Measurements from ENCODE around the gene MEIOSIN.

Gene MEIOSIN

DNA sequence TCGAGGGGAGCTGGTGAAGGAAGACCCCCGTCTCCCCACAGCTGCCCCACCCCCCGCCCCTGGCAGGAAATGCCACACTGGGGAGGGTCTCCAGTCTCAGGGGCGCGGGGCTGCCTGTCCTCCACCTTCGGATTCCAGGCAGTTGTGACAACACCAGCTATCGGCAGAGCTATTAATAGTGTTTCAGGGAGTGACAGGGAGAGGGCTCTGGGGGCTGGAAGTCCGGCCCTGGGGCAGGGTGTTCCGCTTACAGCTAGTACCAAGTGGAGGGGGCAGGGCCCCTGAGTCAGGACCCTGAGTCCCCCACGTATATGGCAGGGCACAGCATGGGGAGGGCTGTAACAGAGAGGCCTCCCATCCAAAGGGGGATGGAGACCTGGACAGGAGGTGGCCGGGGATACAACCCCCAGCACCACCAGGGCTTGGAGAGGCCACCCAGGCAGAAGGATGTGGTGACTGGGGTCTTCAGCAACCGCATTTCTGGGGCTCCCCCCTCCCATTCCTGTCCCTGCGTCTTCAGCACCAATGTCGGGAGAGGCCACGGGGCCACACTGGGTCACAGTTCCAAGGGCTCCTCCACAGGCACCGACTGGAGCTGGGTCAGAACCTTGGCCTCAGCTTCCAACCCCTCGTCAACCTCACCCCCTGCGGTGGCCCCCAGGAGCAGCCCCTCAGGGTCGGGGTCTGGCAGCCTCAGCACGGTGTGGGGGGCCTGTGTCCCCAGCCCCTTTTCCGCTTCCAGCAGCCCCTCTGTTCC, 31.9 kb downstream of the MEIOSIN start:
- DNase-seq (ENCODE audit: low read depth): no peak

DNA sequence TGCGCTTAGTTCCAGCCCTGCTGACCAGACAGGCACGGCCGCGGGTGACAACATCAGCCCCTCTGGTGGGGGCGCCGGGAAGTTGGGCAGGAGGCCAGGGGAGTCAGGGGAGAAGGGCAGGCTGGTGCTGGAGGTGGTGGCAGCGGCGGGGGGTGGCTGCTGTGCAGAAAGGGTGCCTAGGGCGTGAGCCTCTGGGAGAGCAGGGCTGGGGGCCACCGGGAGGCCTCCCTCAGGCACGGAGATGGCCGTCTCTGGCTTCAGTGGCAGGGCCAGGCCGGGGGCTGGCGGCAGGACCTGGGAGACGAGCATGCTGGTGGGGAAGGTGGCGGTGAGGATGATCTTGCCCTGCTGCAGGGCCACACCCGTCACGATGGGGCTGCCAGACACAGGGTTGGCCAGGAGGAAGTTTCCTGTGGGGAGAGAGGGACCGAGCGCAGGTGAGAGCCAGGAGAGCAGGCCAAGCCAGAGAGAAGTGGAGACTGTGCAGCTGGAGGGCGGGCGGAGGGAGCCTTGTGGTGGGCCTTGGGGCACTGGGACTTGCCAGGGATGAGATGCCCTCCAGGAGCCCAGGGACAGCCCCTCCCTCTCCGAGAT, 32.6 kb downstream of the MEIOSIN start:
- DNase-seq (ENCODE audit: low read depth): no peak

DNA sequence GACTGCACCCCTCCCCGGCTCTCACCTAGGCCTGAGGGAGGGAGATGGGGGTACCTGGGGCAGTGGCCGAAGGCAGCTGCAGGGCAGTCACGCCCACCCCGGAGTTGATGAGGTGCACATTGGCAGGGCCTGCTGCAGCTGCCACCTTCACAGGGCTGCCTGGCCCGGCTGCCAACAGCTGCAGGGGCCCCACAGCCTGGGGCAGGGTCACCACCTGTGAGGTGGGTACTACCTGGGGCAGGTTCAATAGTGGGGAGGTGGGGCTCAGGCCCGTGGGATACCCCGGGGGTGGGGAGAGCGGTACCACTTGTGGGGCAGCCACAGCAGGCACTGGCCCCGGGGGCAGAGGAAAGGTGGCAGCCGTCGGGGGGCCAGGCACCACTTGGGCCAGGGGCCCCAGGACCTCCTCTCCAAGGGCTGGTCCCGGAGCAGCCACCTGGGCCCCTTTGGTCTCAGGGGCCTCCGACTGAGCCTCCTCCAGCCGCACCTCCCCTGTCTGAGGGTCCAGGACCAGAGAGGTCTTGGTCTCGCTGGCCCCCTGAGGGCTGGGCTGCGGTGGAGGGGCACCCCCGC, 33.1 kb downstream of the MEIOSIN start:
- DNase-seq (ENCODE audit: low read depth): no peak

DNA sequence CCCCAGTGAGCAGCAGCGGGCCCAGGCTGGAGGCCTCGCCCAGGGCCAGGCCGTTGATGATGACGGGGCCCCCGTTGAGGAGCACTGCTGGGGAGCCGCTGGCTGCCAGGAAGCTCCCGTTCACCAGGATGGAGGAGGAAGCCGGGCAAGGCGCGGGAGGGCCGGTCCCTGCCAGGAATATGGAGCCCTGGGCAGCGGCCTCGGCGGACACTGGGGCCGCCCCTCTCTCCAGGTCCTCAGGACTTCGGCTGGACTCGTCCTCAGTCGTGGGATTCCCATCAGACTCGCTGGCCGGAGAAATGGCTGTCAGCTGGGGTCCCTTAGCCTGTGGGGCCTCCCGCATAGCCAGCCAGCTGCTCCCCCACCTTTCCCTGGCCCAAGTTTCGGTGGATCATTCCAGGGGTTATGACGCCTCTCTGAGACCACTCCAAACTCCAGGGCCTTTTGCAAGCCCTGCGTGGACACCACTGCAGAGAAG, 33.7 kb downstream of the MEIOSIN start:
- peak; percentile 45 for DNase-seq (ENCODE audit: low read depth)

DNA sequence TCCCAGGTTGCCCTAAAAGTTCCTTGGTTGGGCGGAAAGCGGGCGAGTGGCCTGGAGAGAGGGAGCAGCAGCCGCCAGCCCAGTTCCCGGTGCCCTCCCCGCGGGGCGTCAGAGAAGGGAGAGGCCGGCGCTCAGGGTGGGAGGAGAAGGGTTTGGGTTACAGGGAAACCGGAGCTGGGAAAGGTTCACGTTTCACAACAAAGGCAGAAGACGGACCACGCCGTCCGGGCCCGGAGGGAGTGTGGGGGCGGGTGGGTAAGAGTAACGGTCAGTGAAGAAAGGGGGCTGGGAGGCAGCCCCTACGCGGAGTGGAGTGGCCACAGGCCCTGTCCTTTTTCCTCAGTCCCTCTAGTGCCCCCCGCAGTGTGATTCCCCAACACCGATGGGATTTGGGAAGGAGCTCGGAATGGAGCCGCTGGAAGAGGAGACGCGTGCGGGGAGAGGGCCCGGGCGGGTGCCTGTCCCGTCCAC, 34.2 kb downstream of the MEIOSIN start:
- peak; percentile 80 for DNase-seq (ENCODE audit: low read depth)

DNA sequence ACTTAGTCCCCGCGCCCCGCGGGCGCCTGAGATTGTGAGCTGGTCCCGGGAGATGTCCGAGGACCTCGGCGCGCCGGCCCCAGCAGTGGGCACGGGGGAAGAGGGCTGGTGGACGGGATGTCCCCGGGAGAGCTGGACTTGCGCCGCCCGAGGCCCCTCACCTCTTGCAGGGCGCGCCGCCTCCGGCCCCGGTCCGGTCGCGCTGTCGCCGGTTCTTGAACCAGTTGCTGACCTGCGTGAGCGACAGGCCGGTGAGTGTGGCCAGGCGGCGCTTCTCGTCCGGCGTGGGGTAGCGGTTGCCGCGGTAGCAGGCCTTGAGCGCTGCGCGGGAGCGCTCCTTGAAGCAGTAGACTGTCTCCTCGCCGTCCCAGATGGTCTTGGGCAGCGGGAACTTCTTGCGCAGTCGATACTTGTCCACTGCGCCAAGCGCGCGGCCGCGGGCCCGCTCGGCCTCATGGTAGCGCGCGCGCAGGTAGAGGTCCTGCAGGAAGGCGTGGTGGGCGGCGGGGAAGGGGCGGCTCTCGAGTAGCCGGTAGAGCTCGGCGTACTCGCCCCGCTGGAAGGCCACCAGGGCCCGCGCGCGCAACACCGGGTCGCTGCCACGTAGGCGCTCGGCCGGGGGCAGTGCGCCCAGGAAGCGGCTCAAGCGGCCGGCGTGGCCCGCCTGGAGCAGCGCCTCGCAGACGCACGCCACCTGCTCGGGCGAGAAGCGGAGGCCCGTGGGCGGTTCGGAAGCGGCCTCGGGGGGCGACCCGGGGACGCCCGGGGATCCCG, 34.8 kb downstream of the MEIOSIN start:
- peak; percentile 70 for DNase-seq (ENCODE audit: low read depth)

DNA sequence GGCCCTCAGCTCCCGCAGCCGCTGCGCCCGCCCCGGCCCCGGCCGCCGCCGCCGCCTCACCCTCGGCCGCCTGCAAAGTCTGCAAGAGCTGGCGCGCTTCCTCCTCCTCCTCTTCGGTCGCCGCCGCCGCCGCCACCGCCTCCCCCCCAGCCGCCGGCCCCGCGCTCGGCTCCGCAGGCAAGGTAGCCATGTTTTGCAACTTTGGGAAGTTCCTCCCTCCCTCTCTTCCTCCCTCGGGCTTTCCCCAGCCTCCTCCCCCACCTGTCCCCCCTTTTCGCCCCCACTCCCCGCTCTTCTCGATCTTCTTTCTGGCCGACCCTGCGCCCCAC, 35.4 kb downstream of the MEIOSIN start:
- DNase-seq (ENCODE audit: low read depth): peak; percentile 58

DNA sequence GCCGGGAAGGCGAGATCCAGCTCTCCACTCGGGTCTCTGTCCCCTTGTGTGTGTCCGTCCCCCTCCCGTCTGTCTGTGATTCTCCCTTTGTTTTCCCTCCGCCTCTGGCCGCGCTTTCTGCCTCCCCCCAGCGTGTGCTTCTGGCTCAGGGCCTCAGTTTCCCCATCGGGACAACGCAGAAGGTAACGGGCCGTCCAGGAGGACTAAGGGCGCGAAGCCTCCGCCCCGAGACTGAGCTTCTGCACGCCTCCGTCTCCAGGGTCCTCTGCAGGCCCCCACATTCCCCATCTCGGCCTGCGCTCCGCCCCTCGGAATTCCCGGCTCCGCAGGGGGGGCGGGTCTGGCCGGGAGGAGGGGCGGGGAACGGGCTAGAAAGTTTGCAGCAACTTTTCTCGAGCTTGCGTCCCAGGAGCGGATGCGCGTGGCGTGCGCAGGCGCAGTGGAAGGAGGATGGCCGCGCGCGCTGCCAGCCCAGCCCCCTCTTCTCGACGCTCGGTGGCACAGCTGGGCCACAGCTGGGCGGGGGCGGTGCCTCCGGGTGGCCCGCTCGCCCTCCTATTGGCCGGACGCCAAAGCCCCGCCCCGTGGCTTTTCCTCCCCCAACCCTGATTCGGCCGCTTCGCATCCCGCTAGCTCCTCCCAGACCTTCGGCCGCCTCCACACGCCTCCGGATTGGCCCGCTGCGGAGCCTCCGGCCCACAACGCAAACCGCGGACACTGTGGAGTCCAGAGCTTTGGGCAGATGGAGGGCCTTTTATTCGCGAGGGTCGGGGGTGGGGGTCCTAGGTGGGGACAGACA, 35.9 kb downstream of the MEIOSIN start, which contains the start of gene SIX5:
TSS of gene SIX5 (minus strand) at position 269 of the 799 bp plus-strand sequence. CDS start 408 bp downstream, outside the sequence.
- peak; percentile 97 for DNase-seq (ENCODE audit: low read depth)

DNA sequence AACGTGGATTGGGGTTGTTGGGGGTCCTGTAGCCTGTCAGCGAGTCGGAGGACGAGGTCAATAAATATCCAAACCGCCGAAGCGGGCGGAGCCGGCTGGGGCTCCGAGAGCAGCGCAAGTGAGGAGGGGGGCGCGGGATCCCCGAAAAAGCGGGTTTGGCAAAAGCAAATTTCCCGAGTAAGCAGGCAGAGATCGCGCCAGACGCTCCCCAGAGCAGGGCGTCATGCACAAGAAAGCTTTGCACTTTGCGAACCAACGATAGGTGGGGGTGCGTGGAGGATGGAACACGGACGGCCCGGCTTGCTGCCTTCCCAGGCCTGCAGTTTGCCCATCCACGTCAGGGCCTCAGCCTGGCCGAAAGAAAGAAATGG, 36.6 kb downstream of the MEIOSIN start:
- DNase-seq (ENCODE audit: low read depth): peak; percentile 52

DNA sequence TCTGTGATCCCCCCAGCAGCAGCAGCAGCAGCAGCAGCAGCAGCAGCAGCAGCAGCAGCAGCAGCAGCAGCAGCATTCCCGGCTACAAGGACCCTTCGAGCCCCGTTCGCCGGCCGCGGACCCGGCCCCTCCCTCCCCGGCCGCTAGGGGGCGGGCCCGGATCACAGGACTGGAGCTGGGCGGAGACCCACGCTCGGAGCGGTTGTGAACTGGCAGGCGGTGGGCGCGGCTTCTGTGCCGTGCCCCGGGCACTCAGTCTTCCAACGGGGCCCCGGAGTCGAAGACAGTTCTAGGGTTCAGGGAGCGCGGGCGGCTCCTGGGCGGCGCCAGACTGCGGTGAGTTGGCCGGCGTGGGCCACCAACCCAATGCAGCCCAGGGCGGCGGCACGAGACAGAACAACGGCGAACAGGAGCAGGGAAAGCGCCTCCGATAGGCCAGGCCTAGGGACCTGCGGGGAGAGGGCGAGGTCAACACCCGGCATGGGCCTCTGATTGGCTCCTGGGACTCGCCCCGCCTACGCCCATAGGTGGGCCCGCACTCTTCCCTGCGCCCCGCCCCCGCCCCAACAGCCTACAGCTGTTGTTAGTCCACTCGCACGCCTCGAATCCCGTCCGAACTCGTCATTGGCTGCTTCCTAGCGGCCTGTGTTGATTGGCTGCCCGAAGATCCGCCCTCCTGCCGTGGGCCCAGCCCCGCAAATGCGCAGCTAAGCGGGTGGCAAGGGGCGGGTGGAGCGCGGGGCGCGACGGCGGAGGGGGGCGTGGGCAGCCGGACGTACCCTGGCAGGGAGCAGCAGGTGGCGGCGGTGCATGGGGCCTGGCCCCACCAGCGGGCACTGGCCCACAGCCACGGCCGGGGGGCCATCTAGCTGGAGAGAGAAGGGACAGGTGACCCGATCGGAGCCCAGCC, 37.2 kb downstream of the MEIOSIN start:
- DNase-seq (ENCODE audit: low read depth): peak; percentile 96

DNA sequence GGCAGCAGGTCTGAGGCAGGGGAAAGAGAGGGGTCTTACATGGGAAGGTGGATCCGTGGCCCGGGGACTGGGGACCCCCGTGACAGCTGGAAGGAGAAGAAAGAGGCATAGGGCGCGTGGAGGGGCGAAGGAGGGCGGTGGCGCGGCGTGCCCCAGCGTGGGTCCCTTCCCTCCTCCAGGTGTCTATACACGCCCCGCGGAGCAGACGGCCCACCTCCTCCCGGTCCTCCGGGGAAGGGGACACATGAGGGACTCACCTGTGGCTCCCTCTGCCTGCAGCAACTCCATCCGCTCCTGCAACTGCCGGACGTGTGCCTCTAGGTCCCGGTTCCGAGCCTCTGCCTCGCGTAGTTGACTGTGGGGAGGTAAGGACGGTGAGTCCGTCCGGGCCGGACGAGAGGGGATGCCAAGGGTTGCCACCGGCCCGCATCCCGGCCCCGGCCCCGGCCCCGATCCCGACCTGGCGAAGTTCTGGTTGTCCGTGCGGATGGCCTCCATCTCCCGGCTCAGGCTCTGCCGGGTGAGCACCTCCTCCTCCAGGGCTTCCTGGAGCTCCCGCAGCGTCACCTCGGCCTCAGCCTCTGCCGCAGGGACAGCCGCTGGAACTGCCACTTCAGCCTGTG, 38.2 kb downstream of the MEIOSIN start:
- no peak for DNase-seq (ENCODE audit: low read depth)

DNA sequence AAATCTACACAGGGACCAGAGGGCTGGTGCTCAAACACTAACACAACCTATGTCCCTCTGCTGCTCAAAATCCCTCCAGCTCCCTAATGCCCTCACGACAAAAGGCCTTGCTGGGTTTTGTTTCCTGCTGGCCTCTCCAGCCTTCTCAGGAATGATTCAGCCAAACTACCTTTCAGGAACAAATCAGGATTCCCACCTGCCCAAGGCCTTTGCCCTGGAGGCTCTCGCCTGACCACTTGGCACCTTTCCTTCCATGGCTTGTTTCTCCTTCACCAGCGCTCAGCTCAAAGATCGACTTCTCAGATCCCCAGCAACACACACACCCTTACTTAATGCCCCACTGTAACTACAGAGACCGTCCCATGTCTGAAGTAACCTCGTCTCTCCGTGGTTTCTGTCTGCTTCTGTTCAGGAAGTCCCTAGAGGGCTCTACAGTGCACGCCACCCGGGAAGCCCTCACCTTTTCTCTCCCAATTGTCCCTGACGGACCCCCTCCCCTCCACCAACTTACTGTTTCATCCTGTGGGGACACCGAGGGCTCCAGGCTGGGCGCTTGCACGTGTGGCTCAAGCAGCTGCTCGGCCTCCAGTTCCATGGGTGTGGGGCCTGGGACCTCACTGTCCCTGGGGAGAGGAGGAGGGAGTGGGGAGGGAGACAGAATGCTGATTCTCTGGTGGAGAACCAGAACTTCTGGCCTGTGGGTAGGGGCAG, 39.0 kb downstream of the MEIOSIN start:
- no peak for DNase-seq (ENCODE audit: low read depth)

DNA sequence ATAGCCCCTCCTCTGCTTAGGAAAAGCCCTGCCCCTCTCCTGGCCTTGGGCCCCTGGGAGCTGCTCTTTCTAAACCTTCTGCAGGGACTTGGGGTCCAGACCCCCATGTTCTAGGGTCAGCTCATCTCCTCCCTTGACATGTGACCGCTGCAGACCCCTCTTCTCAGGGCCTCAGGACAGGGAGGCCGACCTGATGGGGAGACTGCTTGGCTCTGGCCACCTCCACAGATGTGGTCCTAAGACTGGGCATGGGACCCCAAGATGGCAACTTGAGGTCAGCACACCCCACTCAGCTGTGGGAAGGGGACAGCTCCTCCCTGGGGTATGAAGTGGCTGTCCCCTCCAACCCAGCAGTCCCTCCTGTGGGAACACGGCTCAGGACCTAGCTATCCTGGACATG, 39.7 kb downstream of the MEIOSIN start:
- no peak for DNase-seq (ENCODE audit: low read depth)

DNA sequence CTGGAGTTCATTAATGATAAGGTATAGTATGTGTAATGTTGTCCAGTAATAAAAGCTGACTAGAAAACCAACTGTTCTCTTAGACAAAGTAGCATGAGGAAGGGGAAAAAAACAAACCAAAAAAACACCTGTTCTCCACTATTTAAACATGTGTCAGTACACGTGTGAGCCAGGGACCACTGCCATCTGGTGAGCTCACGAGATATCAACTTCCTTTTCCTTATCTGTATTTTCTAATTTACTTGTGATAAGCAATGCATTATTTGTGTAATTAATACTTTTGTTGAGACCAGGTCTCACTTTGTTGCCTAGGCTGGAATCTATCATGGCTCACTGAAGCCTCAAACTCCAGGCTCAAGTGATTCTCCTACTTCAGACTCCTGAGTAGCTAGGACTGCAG, 40.1 kb downstream of the MEIOSIN start:
- no peak for DNase-seq (ENCODE audit: low read depth)

DNA sequence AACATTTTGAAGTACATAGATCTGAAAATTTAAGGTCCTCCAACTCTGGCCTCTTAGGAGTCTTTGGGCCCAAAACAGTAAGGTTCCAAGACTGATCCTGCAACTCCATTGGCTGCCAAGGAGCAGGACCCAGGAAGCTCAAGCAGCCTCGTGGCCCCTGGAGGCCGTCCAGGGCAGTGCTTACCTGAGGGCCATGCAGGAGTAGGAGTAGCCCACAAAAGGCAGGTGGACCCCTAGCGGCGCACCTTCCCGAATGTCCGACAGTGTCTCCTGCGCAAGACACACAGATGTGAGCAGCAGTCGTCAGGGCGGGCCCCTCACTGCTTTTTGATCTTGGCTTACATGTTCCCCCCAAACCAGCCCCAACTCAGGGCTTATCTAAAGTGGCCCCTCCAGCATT, 41.5 kb downstream of the MEIOSIN start:
- DNase-seq (ENCODE audit: low read depth): no peak

DNA sequence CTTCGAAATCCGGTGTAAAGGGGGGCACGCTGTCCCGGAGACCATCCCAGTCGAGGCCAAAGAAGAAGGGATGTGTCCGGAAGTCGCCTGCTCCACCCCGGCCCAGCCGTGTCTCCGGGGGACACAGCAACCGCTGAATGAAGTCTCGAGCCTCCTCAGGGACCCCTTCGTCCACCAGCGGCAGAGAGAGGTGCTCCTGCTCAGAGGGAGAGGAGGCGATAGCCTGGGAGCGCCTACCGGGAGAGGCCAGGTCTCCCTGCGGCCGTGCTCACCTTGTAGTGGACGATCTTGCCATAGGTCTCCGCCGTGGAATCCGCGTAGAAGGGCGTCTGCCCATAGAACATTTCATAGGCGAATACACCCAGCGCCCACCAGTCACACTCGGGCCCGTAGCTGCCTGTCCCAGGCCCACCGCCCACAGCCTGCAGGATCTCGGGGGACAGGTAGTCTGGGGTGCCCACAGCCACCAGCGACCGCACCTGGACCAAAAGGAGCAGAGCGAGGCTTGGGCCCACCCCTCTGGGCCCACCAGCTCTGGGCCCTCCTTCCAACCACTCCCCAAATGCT, 44.2 kb downstream of the MEIOSIN start:
- no peak for DNase-seq (ENCODE audit: low read depth)

DNA sequence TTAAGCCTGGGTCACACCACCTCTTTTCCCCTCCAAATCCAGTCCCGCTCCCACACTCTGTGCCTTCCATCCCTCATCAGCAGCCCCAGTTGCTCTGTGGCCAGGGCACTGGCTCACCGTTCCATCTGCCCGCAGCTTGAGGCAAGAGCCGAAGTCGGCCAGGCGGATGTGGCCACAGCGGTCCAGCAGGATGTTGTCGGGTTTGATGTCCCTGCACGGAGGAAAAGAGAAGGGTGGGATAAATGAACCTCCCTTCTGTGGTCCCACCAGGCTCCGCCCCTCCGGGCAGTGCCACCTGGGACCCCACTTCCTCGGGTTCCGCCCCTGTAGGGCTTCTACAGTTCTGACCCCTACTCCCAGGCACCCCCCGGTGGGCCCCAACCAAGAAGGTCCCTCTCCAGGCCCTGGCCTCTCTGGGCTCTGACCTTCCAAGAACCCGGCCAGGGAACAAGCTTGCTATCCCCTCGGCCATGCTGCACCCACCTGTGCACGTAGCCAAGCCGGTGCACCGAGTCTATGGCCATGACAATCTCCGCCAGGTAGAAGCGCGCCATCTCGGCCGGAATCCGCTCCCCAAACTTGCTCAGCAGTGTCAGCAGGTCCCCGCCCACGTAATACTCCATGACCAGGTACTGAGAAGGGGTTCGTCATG, 44.9 kb downstream of the MEIOSIN start:
- DNase-seq (ENCODE audit: low read depth): no peak

Measured in ELR (cell line).